ENCODE results near the gene MLIP.

DNA sequence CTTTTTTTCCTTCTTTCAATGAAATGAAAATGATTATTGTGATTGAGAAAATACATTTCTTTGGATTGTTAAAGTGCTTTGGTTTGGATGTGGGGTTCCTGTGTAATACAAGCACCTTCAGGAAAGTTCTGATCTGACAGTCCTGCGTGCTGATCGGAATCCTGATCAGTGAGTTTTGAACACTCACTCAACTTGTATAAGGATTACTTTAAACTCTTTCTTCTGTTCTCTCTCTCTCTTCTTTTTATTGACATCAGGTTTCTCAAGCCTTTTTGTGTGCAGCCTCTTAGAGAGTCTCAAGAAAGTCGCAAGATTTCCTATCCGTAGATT, 197.7 kb downstream of the MLIP start:
- TF ChIP-seq, protein P1, sequence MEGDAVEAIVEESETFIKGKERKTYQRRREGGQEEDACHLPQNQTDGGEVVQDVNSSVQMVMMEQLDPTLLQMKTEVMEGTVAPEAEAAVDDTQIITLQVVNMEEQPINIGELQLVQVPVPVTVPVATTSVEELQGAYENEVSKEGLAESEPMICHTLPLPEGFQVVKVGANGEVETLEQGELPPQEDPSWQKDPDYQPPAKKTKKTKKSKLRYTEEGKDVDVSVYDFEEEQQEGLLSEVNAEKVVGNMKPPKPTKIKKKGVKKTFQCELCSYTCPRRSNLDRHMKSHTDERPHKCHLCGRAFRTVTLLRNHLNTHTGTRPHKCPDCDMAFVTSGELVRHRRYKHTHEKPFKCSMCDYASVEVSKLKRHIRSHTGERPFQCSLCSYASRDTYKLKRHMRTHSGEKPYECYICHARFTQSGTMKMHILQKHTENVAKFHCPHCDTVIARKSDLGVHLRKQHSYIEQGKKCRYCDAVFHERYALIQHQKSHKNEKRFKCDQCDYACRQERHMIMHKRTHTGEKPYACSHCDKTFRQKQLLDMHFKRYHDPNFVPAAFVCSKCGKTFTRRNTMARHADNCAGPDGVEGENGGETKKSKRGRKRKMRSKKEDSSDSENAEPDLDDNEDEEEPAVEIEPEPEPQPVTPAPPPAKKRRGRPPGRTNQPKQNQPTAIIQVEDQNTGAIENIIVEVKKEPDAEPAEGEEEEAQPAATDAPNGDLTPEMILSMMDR (IDR thresholded peaks at IDR 0.05) = no peak
- TF ChIP-seq POLR2A (IDR thresholded peaks at IDR 0.05) (no peak), EP300 (IDR thresholded peaks at IDR 0.05) (no peak)
